GM10266 (cell line): ENCODE measurements around the gene SLC6A12.

Source experiments
- DNase-seq: peaks from one replicate; pipeline ENCODE4 v3.0.0; 2012; ENCODE audit errors: extremely low spot score
- TF ChIP-seq, protein P1 (sequence below): IDR thresholded peaks from 2 replicates; pipeline ENCODE4 v1.5.1; 2012; ENCODE audit warnings: mild to moderate bottlenecking, low read depth; ENCODE audit not compliant: control insufficient read depth, insufficient read depth; ENCODE audit errors: missing control alignments

The SLC6A12 gene

DNA sequence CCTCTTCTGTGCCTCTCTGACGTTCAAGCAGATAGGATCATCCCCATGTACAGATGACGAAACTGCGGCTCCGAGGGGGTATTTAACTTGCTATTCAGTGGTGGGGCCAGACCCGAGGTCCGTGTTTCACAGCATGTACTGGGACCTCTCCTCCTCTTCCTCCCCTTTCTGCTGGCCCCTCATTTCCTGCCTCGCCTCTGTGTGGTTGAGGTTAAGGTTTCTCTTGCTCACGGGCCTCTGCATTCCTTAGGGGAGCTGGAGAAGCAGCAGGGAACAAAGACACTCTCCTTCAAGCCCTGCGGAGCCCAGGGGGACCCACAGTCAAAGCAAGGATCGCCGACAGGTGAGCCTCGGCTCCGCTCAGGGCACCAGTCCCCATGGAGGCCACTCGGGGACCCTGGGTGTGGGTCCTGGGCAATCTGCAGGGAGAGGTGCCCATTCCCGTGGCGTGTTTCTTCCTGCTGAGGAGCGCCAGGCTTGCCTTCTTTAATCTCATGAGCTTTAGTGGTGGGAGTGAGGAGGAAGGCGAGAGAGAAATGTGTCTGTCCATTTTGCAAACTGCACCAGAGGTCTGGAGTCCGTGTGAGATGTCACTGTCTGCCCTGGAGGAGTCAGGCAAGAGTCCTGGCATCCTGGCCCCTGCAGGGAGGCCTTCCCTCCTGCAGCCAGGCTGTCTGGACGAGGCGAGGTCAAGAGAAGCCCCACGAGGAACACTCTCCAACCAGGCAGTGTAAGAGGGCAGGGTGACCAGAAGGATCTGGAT, 45.0 kb downstream of the SLC6A12 start:
- TF ChIP-seq, protein P1, sequence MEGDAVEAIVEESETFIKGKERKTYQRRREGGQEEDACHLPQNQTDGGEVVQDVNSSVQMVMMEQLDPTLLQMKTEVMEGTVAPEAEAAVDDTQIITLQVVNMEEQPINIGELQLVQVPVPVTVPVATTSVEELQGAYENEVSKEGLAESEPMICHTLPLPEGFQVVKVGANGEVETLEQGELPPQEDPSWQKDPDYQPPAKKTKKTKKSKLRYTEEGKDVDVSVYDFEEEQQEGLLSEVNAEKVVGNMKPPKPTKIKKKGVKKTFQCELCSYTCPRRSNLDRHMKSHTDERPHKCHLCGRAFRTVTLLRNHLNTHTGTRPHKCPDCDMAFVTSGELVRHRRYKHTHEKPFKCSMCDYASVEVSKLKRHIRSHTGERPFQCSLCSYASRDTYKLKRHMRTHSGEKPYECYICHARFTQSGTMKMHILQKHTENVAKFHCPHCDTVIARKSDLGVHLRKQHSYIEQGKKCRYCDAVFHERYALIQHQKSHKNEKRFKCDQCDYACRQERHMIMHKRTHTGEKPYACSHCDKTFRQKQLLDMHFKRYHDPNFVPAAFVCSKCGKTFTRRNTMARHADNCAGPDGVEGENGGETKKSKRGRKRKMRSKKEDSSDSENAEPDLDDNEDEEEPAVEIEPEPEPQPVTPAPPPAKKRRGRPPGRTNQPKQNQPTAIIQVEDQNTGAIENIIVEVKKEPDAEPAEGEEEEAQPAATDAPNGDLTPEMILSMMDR = no peak
- no peak for DNase-seq

- TF ChIP-seq, protein P1 = no peak
- no peak for DNase-seq
These were observed 45.9 kb downstream of the SLC6A12 start for GRCh38 chr12:167959-168600.

DNA sequence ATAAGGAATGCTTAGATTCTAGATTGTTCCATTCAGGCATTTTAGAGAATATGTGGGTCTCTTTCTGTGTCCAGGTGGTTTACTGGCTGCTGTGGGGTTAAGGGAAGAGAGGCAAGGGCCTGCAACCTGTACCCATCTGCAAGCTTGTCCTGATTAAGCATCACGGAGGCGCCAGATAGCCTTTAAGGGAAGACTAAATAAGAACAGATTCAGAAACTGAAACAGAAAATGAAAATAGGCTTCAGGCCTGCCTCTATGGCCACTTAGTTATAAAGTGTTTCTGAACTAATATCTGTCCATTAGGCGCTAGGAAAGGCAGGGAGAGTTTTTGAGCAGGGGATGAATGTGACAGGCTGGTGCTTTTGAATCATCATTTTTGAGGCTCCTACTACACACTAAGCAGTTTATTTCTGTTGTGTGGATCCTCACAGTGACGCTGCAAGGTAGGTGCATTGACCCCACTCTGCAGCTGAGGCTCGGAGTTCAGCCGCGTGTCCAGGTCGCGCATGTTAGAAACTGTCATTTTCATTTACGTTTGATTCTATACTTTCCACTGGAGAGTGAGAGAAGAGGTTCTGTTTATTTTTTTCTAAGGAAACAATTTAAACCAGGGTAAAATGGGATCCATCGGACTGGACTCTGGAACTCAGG, 47.4 kb downstream of the SLC6A12 start:
- DNase-seq = no peak
- TF ChIP-seq, protein P1 = no peak

GRCh38 chr12:165862-166368, 48.0 kb downstream of the SLC6A12 start:
- DNase-seq = no peak
- TF ChIP-seq, protein P1 = no peak

- TF ChIP-seq, protein P1 = no peak
These were observed 49.8 kb downstream of the SLC6A12 start for GRCh38 chr12:164207-164606.

GRCh38 chr12:163406-163986, 50.5 kb downstream of the SLC6A12 start:
- DNase-seq = no peak
- TF ChIP-seq, protein P1 = no peak

More at GRCh38 chr12:164207-164606, 49.8 kb downstream of the SLC6A12 start:
- no peak for DNase-seq
